Cardiac muscle cell (in vitro differentiated cells and primary cell): Measurements from ENCODE around the gene TECTB. TPM values are rescaled to one million over a fixed set of nuclear protein-coding genes. Genes with fewer than 3 reads are reported as not detected.

Experiments used
- DNase-seq, 2 donors: peaks; one replicate each; pipeline versions ENCODE4 v3.0.0 to v3.0.0-alpha.2; 2010 to 2017; ENCODE audit warnings: low read depth in 1 of 2, low spot score in 1 of 2
- H3K27ac ChIP-seq: fragments of 200-600 bp; sonication (generic); 2 replicates; pipeline ENCODE4 v1.5.1; 2016
- H3K27me3 ChIP-seq: fragments of 200-600 bp; sonication (generic); 2 replicates; pipeline ENCODE4 v1.6.0; 2016; ENCODE audit warnings: control low read depth
- H3K36me3 ChIP-seq: fragments of 200-600 bp; sonication (generic); 2 replicates; pipeline ENCODE4 v1.5.1; 2016; ENCODE audit warnings: control low read depth
- H3K4me1 ChIP-seq: fragments of 200-600 bp; sonication (generic); 2 replicates; pipeline ENCODE4 v1.8.1; 2017; ENCODE audit warnings: low read depth, mild to moderate bottlenecking, mixed run types
- H3K4me3 ChIP-seq: fragments of 200-600 bp; sonication (generic); 2 replicates; pipeline ENCODE4 v1.5.1; 2016; ENCODE audit warnings: mild to moderate bottlenecking
- H3K9me3 ChIP-seq: fragments of 200-600 bp; sonication (generic); 2 replicates; pipeline ENCODE4 v1.5.1; 2017; ENCODE audit warnings: low read depth, mild to moderate bottlenecking, control low read depth
- polyA plus RNA-seq: library from polyadenylated mRNA; unstranded; fragments of >200 nt; fragmentation: Nextera tagmentation; extraction: Ambion mirVana; gene quantifications from 2 replicates; pipeline ENCODE4 v1.2.1, GENCODE V29; 2016
- total RNA-seq: library from RNA; depleted of rRNA; stranded (reverse); fragments of >200 nt; gene quantifications from 2 replicates; pipeline ENCODE4 v1.2.3, GENCODE V29; 2016
- TF ChIP-seq, protein P1 (sequence below): IDR thresholded peaks from 2 replicates; pipeline ENCODE4 v1.5.1; 2012; ENCODE audit warnings: low read depth, mild to moderate bottlenecking, low read length

Gene TECTB
- total and polyA plus RNA-seq, 2 experiments from 2014 or later, result not detected

DNA sequence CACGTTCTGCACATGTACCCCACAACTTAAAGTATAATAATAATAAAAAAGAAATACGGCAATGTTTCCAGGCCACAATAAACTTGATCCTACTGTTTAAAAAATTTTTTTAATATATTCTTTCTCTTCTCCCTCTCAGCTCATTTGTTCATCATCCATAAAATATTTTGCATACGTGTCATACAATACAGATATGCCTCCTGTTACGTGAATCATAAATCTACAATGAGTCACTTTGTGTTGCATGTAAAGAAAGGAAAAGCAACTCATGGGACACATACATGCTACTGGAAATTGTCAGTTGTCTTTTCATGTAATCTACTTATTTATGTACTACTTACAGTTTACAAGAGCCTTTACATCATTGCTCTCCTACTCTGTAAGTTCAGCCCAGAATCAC is 1.1 kb upstream of the TECTB start:
- Histone ChIP-seq H3K27ac (no peak overlapping the region), H3K4me1 (peaks cover 10% of the 10 kb centered on the region), H3K4me3 (no peak overlapping the region), H3K9me3 (no peaks in the 10 kb centered on the region), H3K36me3 (no peaks in the 10 kb centered on the region), H3K27me3 (no peaks in the 10 kb centered on the region)
- no peak for DNase-seq
- TF ChIP-seq, protein P1, sequence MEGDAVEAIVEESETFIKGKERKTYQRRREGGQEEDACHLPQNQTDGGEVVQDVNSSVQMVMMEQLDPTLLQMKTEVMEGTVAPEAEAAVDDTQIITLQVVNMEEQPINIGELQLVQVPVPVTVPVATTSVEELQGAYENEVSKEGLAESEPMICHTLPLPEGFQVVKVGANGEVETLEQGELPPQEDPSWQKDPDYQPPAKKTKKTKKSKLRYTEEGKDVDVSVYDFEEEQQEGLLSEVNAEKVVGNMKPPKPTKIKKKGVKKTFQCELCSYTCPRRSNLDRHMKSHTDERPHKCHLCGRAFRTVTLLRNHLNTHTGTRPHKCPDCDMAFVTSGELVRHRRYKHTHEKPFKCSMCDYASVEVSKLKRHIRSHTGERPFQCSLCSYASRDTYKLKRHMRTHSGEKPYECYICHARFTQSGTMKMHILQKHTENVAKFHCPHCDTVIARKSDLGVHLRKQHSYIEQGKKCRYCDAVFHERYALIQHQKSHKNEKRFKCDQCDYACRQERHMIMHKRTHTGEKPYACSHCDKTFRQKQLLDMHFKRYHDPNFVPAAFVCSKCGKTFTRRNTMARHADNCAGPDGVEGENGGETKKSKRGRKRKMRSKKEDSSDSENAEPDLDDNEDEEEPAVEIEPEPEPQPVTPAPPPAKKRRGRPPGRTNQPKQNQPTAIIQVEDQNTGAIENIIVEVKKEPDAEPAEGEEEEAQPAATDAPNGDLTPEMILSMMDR, result no peak

DNA sequence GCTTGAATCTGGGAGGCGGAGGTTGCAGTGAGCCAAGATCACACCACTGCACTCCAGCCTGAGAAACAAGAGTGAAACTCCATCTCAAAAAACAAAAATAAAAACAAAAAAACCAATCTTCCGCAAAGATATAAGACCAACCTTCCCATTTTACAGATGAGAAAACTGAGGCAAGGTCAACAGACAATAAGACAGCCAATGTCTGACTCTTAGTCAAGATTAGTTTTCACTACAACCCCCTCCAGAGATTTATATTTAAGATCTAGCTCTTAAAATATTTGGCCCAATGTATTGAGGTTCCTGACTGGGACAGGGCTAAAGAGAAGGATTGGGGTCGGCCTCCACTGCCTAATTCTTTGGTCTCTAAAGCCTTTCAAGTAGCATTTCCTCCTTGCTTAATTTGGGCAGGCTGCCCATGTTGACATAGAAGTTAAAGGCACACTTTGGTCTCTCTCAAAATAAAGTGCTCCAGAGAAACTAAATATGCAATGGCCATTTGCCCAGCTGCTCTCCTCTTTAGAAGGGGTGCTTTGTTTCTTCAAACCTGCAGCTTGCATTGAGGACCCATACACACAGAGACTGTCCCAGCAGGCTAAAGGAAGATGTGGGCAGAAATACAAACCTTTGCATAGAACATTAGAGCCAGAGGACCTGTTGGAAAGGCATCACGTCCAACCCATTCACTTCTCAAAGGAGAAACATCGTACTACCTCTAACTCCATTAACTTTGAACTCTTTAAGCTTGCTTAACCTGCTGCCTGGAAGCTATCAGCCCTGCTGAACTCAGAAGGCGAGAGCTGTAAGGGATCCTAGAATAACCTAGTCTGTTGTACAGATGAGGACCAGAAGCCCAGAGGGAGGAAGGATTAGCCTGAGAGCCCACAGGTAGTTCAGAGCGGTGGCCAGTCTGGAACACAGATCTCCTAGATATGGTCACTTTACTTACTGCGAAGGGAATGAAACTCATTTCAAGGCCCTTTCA is 3.9 kb downstream of the TECTB start:
- TF ChIP-seq, protein P1, result no peak
- Histone ChIP-seq H3K27me3 (no peaks in the 10 kb centered on the region), H3K36me3 (no peaks in the 10 kb centered on the region), H3K4me1 (peaks cover 14% of the 10 kb centered on the region), H3K27ac (peak overlapping the region; percentile 61), H3K4me3 (no peak overlapping the region), H3K9me3 (no peaks in the 10 kb centered on the region)
- peak in 1 of 2 donors; percentile 59 for DNase-seq

GRCh38 chr10:112287844-112288243 is 4.6 kb downstream of the TECTB start:
- peak overlapping the region; percentile 61 for H3K27ac ChIP-seq
- TF ChIP-seq, protein P1, result no peak
- no peaks in the 10 kb centered on the region for H3K9me3 ChIP-seq

GRCh38 chr10:112288486-112288885 is 5.3 kb downstream of the TECTB start:
- TF ChIP-seq, protein P1, result no peak
- no peaks in the 10 kb centered on the region for H3K36me3 ChIP-seq
- DNase-seq, result no peak

More at GRCh38 chr10:112287844-112288243, 4.6 kb downstream of the TECTB start:
- Histone ChIP-seq H3K36me3 (no peaks in the 10 kb centered on the region), H3K27me3 (no peaks in the 10 kb centered on the region), H3K4me1 (peaks cover 14% of the 10 kb centered on the region), H3K4me3 (no peak overlapping the region)
- DNase-seq, result peak in 1 of 2 donors; percentile 67

GRCh38 chr10:112289373-112290053 is 6.3 kb downstream of the TECTB start:
- no peak for DNase-seq
- TF ChIP-seq, protein P1, result no peak
- no peak overlapping the region for H3K4me3 ChIP-seq
- peaks cover 14% of the 10 kb centered on the region for H3K4me1 ChIP-seq
- no peaks in the 10 kb centered on the region for H3K27me3 ChIP-seq
- H3K27ac ChIP-seq, result no peak overlapping the region
- no peaks in the 10 kb centered on the region for H3K36me3 ChIP-seq
- H3K9me3 ChIP-seq, result no peaks in the 10 kb centered on the region

More at GRCh38 chr10:112288486-112288885, 5.3 kb downstream of the TECTB start:
- no peaks in the 10 kb centered on the region for H3K9me3 ChIP-seq
- H3K27ac ChIP-seq, result no peak overlapping the region
- no peak overlapping the region for H3K4me3 ChIP-seq
- no peaks in the 10 kb centered on the region for H3K27me3 ChIP-seq
- peaks cover 14% of the 10 kb centered on the region for H3K4me1 ChIP-seq
